CD4-positive, CD25-positive, alpha-beta regulatory T cell (primary cell): ENCODE measurements around the gene PIK3C2G. TPM values are rescaled to one million over a fixed set of nuclear protein-coding genes. Genes with fewer than 3 reads are reported as not detected.

ENCODE experiments used
- ATAC-seq, 2 donors: fragments of 150-1000 bp; cut with Tn5 transposase; one replicate each; pipeline ENCODE4 v1.10.0; 2021; ENCODE audit warnings: low read depth in 2 of 2, moderate number of reproducible peaks in 2 of 2, moderate library complexity in 1 of 2
- DNase-seq, 3 donors: peaks; one replicate each; pipeline versions ENCODE4 v3.0.0 to v3.0.0-alpha.2; 2012 to 2022; ENCODE audit warnings: mixed read lengths in 1 of 3
- H3K27ac ChIP-seq: one replicate; pipeline ENCODE4 v1.7.0; 2013; ENCODE audit warnings: mild to moderate bottlenecking, low read length; ENCODE audit not compliant: insufficient read depth, poor library complexity, severe bottlenecking
- H3K27me3 ChIP-seq: one replicate; pipeline ENCODE4 v1.7.0; 2013; ENCODE audit warnings: low read length; ENCODE audit not compliant: control insufficient read depth, insufficient read depth
- H3K36me3 ChIP-seq: one replicate; pipeline ENCODE4 v1.7.0; 2013; ENCODE audit warnings: mild to moderate bottlenecking, low read length, moderate library complexity; ENCODE audit not compliant: control insufficient read depth, insufficient read depth
- H3K4me1 ChIP-seq: 2 replicates; pipeline ENCODE4 v1.7.0; 2013; ENCODE audit warnings: mild to moderate bottlenecking, low read length; ENCODE audit not compliant: insufficient read depth, control insufficient read depth, poor library complexity, severe bottlenecking
- H3K4me3 ChIP-seq: one replicate; pipeline ENCODE4 v1.7.0; 2013; ENCODE audit warnings: low read depth, mild to moderate bottlenecking, low read length, moderate library complexity
- H3K9me3 ChIP-seq, 2 experiments: 1 replicate in 1 of 2; 2 replicates in 1 of 2; pipeline ENCODE4 v1.7.0; 2013; ENCODE audit warnings: low read length in 2 of 2, mild to moderate bottlenecking in 1 of 2, moderate library complexity in 1 of 2; ENCODE audit not compliant: control insufficient read depth in 2 of 2
- H3K27ac Mint-ChIP-seq, 3 donors: one replicate each; pipeline ENCODE4 v1.8.0; 2020 to 2022; ENCODE audit warnings: mild to moderate bottlenecking in 3 of 3, mixed read lengths in 3 of 3, moderate library complexity in 2 of 3
- H3K27me3 Mint-ChIP-seq: one replicate; pipeline ENCODE4 v1.8.0; 2022; ENCODE audit warnings: mild to moderate bottlenecking, mixed read lengths
- H3K36me3 Mint-ChIP-seq: one replicate; pipeline ENCODE4 v1.8.0; 2020; ENCODE audit warnings: mixed read lengths
- H3K4me1 Mint-ChIP-seq, 4 donors: one replicate each; pipeline ENCODE4 v1.8.0; 2020 to 2022; ENCODE audit warnings: mixed read lengths in 4 of 4, mild to moderate bottlenecking in 1 of 4
- H3K4me3 Mint-ChIP-seq, 4 donors: one replicate each; pipeline ENCODE4 v1.8.0; 2020 to 2022; ENCODE audit warnings: mild to moderate bottlenecking in 4 of 4, mixed read lengths in 4 of 4, moderate library complexity in 3 of 4
- H3K9me3 Mint-ChIP-seq, 7 donors: one replicate each; pipeline ENCODE4 v1.8.0; 2020 to 2022; ENCODE audit warnings: mixed read lengths in 7 of 7, mild to moderate bottlenecking in 3 of 7, moderate library complexity in 2 of 7
- polyA plus RNA-seq, 4 donors: library from polyadenylated mRNA; unstranded; fragments of 300-500 nt; fragmentation: Illumina TruSeq; gene quantifications; one replicate each; pipeline ENCODE4 v1.2.3, GENCODE V29; 2021
- total RNA-seq: library from RNA; stranded (reverse); gene quantifications from one replicate; pipeline ENCODE4 v1.2.3, GENCODE V29; 2022

The PIK3C2G gene
- total and polyA plus RNA-seq, 5 donors from 2014 or later: not detected

- no peaks in the 10 kb centered on the region for H3K36me3 Mint-ChIP-seq
- H3K4me1 Mint-ChIP-seq: no peaks in the 10 kb centered on the region
- Histone ChIP-seq H3K27me3 (no peaks in the 10 kb centered on the region), H3K36me3 (no peaks in the 10 kb centered on the region), H3K9me3 (peaks cover 0 to 2% of the 10 kb centered on the region in 2 experiments), H3K27ac (no peak overlapping the region), H3K4me1 (no peaks in the 10 kb centered on the region), H3K4me3 (no peak overlapping the region)
- H3K27ac Mint-ChIP-seq: no peak overlapping the region
- no peak overlapping the region for H3K4me3 Mint-ChIP-seq
- peaks cover 0 to 28% (median 8%) of the 10 kb centered on the region in 7 donors for H3K9me3 Mint-ChIP-seq
- DNase-seq: no peak
- no peak for ATAC-seq
- H3K27me3 Mint-ChIP-seq: no peaks in the 10 kb centered on the region
Observed at GRCh38 chr12:18632848-18633247, 371.5 kb downstream of the PIK3C2G start.

DNA sequence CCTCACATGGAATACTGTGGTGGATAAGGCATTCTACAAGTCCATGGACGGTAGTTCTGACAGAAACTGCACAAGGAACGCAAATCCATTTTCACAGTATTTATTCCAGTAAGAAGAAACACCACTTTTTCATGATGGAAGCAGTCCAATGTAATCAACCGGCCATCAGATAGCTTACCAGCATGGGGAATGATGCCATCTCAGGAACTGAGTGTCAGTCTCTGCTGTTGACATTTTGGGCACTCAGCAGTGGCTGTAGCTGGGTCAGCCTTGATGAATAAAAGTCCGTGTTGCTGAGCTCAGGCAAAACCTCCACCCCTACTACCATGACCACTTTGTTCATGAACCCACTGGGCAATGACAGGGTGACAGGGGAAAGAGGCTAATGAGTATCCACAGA lies 373.1 kb downstream of the PIK3C2G start:
- H3K27me3 ChIP-seq: no peaks in the 10 kb centered on the region
- no peak overlapping the region for H3K27ac ChIP-seq
- H3K36me3 ChIP-seq: no peaks in the 10 kb centered on the region
- H3K4me1 ChIP-seq: no peaks in the 10 kb centered on the region
- Mint-ChIP-seq H3K9me3 (peaks cover 0 to 30% (median 7%) of the 10 kb centered on the region in 7 donors), H3K27ac (no peak overlapping the region), H3K4me1 (no peaks in the 10 kb centered on the region), H3K36me3 (no peaks in the 10 kb centered on the region), H3K27me3 (no peaks in the 10 kb centered on the region), H3K4me3 (no peak overlapping the region)
- H3K9me3 ChIP-seq: peaks cover 0 to 2% of the 10 kb centered on the region in 2 experiments
- ATAC-seq (no peak), DNase-seq (no peak)
- H3K4me3 ChIP-seq: no peak overlapping the region

- no peak overlapping the region for H3K4me3 Mint-ChIP-seq
Observed at GRCh38 chr12:18640321-18640955, 379.1 kb downstream of the PIK3C2G start.

DNA sequence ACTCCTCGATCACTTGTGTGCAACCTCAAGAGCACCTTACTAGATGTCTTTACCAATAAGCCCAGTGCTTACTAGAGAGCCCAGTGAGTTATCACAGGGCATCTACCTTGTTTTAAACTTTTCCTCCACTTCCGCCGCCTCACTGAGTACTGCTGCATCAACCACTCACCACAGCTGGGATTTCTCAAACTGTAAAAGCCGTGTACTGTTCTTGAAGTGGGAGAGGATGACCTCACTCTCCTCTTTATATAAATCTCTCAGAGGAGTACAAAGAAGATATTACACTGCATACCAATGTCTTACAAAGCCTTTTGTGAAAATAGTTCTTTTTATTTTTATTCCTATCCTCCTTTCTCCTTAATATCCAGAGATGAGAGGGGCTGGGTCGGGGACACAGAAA lies 382.4 kb downstream of the PIK3C2G start:
- H3K27me3 ChIP-seq: no peaks in the 10 kb centered on the region
- no peak for ATAC-seq
- no peak overlapping the region for H3K4me3 Mint-ChIP-seq

More at GRCh38 chr12:18640321-18640955, 379.1 kb downstream of the PIK3C2G start:
- Mint-ChIP-seq H3K9me3 (peaks cover 2 to 11% (median 6%) of the 10 kb centered on the region in 7 donors), H3K4me1 (no peaks in the 10 kb centered on the region), H3K36me3 (no peaks in the 10 kb centered on the region), H3K27me3 (no peaks in the 10 kb centered on the region), H3K27ac (no peak overlapping the region)
- H3K27ac ChIP-seq: no peak overlapping the region
- H3K9me3 ChIP-seq: no peaks in the 10 kb centered on the region
- no peaks in the 10 kb centered on the region for H3K27me3 ChIP-seq
- no peaks in the 10 kb centered on the region for H3K36me3 ChIP-seq
- ATAC-seq (no peak), DNase-seq (no peak)
- no peaks in the 10 kb centered on the region for H3K4me1 ChIP-seq
- no peak overlapping the region for H3K4me3 ChIP-seq

DNA sequence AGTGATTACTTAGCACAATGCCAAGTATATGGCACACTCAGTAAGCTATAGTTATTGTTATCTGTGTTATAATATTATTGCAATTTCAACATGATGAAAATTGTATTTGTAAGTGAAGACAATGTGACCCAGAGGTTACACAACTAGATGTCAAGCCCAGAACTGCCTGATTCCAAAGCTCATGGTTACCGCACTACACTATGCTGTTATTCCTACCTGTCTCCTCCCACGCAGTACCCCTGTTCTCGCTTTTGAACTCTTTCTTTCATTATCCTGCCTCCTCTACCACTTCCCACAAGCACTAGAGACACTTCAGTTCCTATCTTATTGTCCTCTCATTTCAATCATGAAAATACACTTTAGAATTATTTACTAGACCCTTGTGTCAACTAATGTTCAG lies 383.2 kb downstream of the PIK3C2G start:
- DNase-seq: no peak
- ATAC-seq: no peak
- no peak overlapping the region for H3K4me3 Mint-ChIP-seq

More for the DNA sequence above, 382.4 kb downstream of the PIK3C2G start:
- no peaks in the 10 kb centered on the region for H3K9me3 ChIP-seq
- no peaks in the 10 kb centered on the region for H3K4me1 ChIP-seq
- no peak for DNase-seq
- Mint-ChIP-seq H3K9me3 (peaks cover 2 to 6% (median 4%) of the 10 kb centered on the region in 7 donors), H3K4me1 (no peaks in the 10 kb centered on the region), H3K27me3 (no peaks in the 10 kb centered on the region), H3K27ac (no peak overlapping the region), H3K36me3 (no peaks in the 10 kb centered on the region)
- H3K27ac ChIP-seq: no peak overlapping the region
- no peaks in the 10 kb centered on the region for H3K36me3 ChIP-seq
- H3K4me3 ChIP-seq: no peak overlapping the region

GRCh38 chr12:18646286-18646890 lies 385.1 kb downstream of the PIK3C2G start:
- Histone ChIP-seq H3K36me3 (no peaks in the 10 kb centered on the region), H3K4me3 (no peak overlapping the region), H3K27ac (no peak overlapping the region), H3K27me3 (no peaks in the 10 kb centered on the region), H3K4me1 (no peaks in the 10 kb centered on the region), H3K9me3 (no peaks in the 10 kb centered on the region)
- Mint-ChIP-seq H3K27me3 (no peaks in the 10 kb centered on the region), H3K36me3 (no peaks in the 10 kb centered on the region), H3K4me3 (no peak overlapping the region), H3K27ac (peak overlapping the region in 1 of 3 donors; percentile 57), H3K9me3 (peaks cover 0 to 10% (median 5%) of the 10 kb centered on the region in 7 donors), H3K4me1 (no peaks in the 10 kb centered on the region)
- ATAC-seq (no peak), DNase-seq (no peak)

More for the DNA sequence above, 383.2 kb downstream of the PIK3C2G start:
- Mint-ChIP-seq H3K27me3 (no peaks in the 10 kb centered on the region), H3K9me3 (peaks cover 0 to 6% (median 5%) of the 10 kb centered on the region in 7 donors), H3K36me3 (no peaks in the 10 kb centered on the region), H3K27ac (no peak overlapping the region), H3K4me1 (no peaks in the 10 kb centered on the region)
- Histone ChIP-seq H3K36me3 (no peaks in the 10 kb centered on the region), H3K9me3 (no peaks in the 10 kb centered on the region), H3K4me1 (no peaks in the 10 kb centered on the region), H3K27me3 (no peaks in the 10 kb centered on the region), H3K4me3 (no peak overlapping the region), H3K27ac (no peak overlapping the region)

- Histone ChIP-seq H3K27ac (no peak overlapping the region), H3K4me3 (no peak overlapping the region), H3K27me3 (no peaks in the 10 kb centered on the region), H3K4me1 (no peaks in the 10 kb centered on the region), H3K9me3 (peaks cover 0 to 3% of the 10 kb centered on the region in 2 experiments), H3K36me3 (no peaks in the 10 kb centered on the region)
- DNase-seq (no peak), ATAC-seq (no peak)
- peaks cover 2 to 11% (median 10%) of the 10 kb centered on the region in 7 donors for H3K9me3 Mint-ChIP-seq
- H3K4me3 Mint-ChIP-seq: no peak overlapping the region
- H3K36me3 Mint-ChIP-seq: no peaks in the 10 kb centered on the region
- no peak overlapping the region for H3K27ac Mint-ChIP-seq
- H3K27me3 Mint-ChIP-seq: no peaks in the 10 kb centered on the region
- no peaks in the 10 kb centered on the region for H3K4me1 Mint-ChIP-seq
Observed at GRCh38 chr12:18651525-18651924, 390.2 kb downstream of the PIK3C2G start.

GRCh38 chr12:18652596-18652995 lies 391.3 kb downstream of the PIK3C2G start:
- peaks cover 3 to 16% (median 11%) of the 10 kb centered on the region in 7 donors for H3K9me3 Mint-ChIP-seq
- H3K27me3 Mint-ChIP-seq: no peaks in the 10 kb centered on the region
- no peaks in the 10 kb centered on the region for H3K4me1 Mint-ChIP-seq

More at GRCh38 chr12:18652596-18652995, 391.3 kb downstream of the PIK3C2G start:
- no peak overlapping the region for H3K4me3 Mint-ChIP-seq
- no peak overlapping the region for H3K27ac Mint-ChIP-seq
- Histone ChIP-seq H3K4me1 (no peaks in the 10 kb centered on the region), H3K27ac (no peak overlapping the region), H3K9me3 (peaks cover 0 to 3% of the 10 kb centered on the region in 2 experiments), H3K27me3 (no peaks in the 10 kb centered on the region), H3K4me3 (no peak overlapping the region), H3K36me3 (no peaks in the 10 kb centered on the region)
- ATAC-seq: no peak
- no peaks in the 10 kb centered on the region for H3K36me3 Mint-ChIP-seq
- no peak for DNase-seq
